Measurements from ENCODE around the gene EHHADH.

Gene EHHADH

DNA sequence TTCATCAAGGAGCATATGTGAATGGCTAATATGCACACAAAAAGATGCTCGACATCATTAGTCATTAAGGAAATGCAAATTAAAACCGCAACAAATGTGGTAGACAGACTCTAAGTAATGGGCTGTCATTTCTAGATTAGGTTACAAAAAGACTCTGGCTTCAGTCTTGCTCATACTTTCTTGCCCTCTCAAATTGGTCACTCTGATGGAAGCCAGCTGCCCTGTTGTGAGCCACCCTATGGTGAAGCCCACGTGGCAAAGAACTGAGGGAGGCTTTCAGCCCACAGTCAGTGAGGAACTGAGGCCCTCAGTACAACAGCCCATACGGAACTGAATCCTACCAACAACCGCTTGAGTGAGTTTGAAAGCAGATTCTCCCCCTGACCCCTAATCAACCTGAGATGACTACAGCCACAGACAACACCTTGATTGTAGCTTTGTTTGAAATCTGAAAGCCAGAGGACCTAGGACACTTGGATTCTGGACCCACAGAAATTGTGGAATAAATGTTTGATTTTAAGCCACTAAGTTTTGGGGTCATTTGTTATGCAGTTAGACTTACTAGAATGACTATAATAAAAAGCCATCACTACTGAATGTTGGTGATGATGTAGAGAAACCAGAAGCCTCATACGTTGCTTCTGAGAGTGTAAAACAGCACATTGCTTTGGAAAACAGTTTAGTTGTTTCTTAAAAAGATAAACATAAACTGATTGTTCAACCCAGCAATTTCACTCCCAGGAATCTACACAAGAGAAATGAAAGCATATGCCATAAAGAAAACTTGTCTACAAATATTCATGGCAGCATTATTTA, 45.7 kb downstream of the EHHADH start:
- Histone ChIP-seq H3K9me2 (ENCODE audit: low read depth, low read length) (no peaks in the 10 kb centered on the region), H3K4me3 (ENCODE audit: low read depth, low read length, poor library complexity, severe bottlenecking) (no peak overlapping the region), H3F3A (ENCODE audit: insufficient read depth, low read length) (no peaks in the 10 kb centered on the region), H2AFZ (ENCODE audit: low read length) (no peak overlapping the region), H3K4me2 (ENCODE audit: low read length) (no peak overlapping the region), H3K9me3 (ENCODE audit: low read length) (no peaks in the 10 kb centered on the region), H3K9ac (ENCODE audit: low read length) (no peak overlapping the region), H3K36me3 (ENCODE audit: insufficient read depth, low read length) (no peaks in the 10 kb centered on the region), H3K79me2 (ENCODE audit: insufficient read depth, low read length) (no peaks in the 10 kb centered on the region), H4K20me1 (ENCODE audit: insufficient read depth, low read length) (no peaks in the 10 kb centered on the region), H3K27me3 (ENCODE audit: insufficient read depth, low read length) (no peaks in the 10 kb centered on the region), H3K27ac (ENCODE audit: low read depth, low read length, poor library complexity, severe bottlenecking) (no peak overlapping the region), H3K4me1 (ENCODE audit: insufficient read depth, low read length, severe bottlenecking) (peaks cover 7% of the 10 kb centered on the region)
- TF ChIP-seq EZH2 (IDR thresholded peaks at IDR 0.05; ENCODE audit: borderline replicate concordance, low read length), result no peak
- TF ChIP-seq, protein P1, sequence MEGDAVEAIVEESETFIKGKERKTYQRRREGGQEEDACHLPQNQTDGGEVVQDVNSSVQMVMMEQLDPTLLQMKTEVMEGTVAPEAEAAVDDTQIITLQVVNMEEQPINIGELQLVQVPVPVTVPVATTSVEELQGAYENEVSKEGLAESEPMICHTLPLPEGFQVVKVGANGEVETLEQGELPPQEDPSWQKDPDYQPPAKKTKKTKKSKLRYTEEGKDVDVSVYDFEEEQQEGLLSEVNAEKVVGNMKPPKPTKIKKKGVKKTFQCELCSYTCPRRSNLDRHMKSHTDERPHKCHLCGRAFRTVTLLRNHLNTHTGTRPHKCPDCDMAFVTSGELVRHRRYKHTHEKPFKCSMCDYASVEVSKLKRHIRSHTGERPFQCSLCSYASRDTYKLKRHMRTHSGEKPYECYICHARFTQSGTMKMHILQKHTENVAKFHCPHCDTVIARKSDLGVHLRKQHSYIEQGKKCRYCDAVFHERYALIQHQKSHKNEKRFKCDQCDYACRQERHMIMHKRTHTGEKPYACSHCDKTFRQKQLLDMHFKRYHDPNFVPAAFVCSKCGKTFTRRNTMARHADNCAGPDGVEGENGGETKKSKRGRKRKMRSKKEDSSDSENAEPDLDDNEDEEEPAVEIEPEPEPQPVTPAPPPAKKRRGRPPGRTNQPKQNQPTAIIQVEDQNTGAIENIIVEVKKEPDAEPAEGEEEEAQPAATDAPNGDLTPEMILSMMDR (IDR thresholded peaks at IDR 0.05; ENCODE audit: low read length), result no peak

GRCh38 chr3:185207481-185207880, 46.4 kb downstream of the EHHADH start:
- no peak overlapping the region for H2AFZ ChIP-seq (ENCODE audit: low read length)
- no peak overlapping the region for H3K4me2 ChIP-seq (ENCODE audit: low read length)

GRCh38 chr3:185205865-185206264, 48.0 kb downstream of the EHHADH start:
- no peaks in the 10 kb centered on the region for H3K36me3 ChIP-seq (ENCODE audit: insufficient read depth, low read length)
- no peak overlapping the region for H3K27ac ChIP-seq (ENCODE audit: low read depth, low read length, poor library complexity, severe bottlenecking)
- no peak for TF ChIP-seq EZH2 (IDR thresholded peaks at IDR 0.05; ENCODE audit: borderline replicate concordance, low read length)
- TF ChIP-seq, protein P1 (IDR thresholded peaks at IDR 0.05; ENCODE audit: low read length), result no peak
- peaks cover 7% of the 10 kb centered on the region for H3K4me1 ChIP-seq (ENCODE audit: insufficient read depth, low read length, severe bottlenecking)
- H3K9me3 ChIP-seq (ENCODE audit: low read length), result no peaks in the 10 kb centered on the region
- H4K20me1 ChIP-seq (ENCODE audit: insufficient read depth, low read length), result no peaks in the 10 kb centered on the region
- H3K9me2 ChIP-seq (ENCODE audit: low read depth, low read length), result no peaks in the 10 kb centered on the region
- H3K4me3 ChIP-seq (ENCODE audit: low read depth, low read length, poor library complexity, severe bottlenecking), result no peak overlapping the region
- no peak overlapping the region for H3K9ac ChIP-seq (ENCODE audit: low read length)
- H3F3A ChIP-seq (ENCODE audit: insufficient read depth, low read length), result no peaks in the 10 kb centered on the region
- no peaks in the 10 kb centered on the region for H3K79me2 ChIP-seq (ENCODE audit: insufficient read depth, low read length)
- H3K27me3 ChIP-seq (ENCODE audit: insufficient read depth, low read length), result no peaks in the 10 kb centered on the region
- H3K4me2 ChIP-seq (ENCODE audit: low read length), result no peak overlapping the region
- H2AFZ ChIP-seq (ENCODE audit: low read length), result no peak overlapping the region

More at GRCh38 chr3:185207481-185207880, 46.4 kb downstream of the EHHADH start:
- no peak overlapping the region for H3K9ac ChIP-seq (ENCODE audit: low read length)
- TF ChIP-seq, protein P1 (IDR thresholded peaks at IDR 0.05; ENCODE audit: low read length), result no peak
- TF ChIP-seq EZH2 (IDR thresholded peaks at IDR 0.05; ENCODE audit: borderline replicate concordance, low read length), result no peak
- H4K20me1 ChIP-seq (ENCODE audit: insufficient read depth, low read length), result no peaks in the 10 kb centered on the region
- H3K9me3 ChIP-seq (ENCODE audit: low read length), result no peaks in the 10 kb centered on the region
- H3K27me3 ChIP-seq (ENCODE audit: insufficient read depth, low read length), result no peaks in the 10 kb centered on the region
- H3K4me1 ChIP-seq (ENCODE audit: insufficient read depth, low read length, severe bottlenecking), result peaks cover 7% of the 10 kb centered on the region
- no peaks in the 10 kb centered on the region for H3K79me2 ChIP-seq (ENCODE audit: insufficient read depth, low read length)
- H3K27ac ChIP-seq (ENCODE audit: low read depth, low read length, poor library complexity, severe bottlenecking), result no peak overlapping the region
- no peaks in the 10 kb centered on the region for H3K36me3 ChIP-seq (ENCODE audit: insufficient read depth, low read length)
- no peaks in the 10 kb centered on the region for H3K9me2 ChIP-seq (ENCODE audit: low read depth, low read length)
- H3F3A ChIP-seq (ENCODE audit: insufficient read depth, low read length), result no peaks in the 10 kb centered on the region
- H3K4me3 ChIP-seq (ENCODE audit: low read depth, low read length, poor library complexity, severe bottlenecking), result no peak overlapping the region

Measured in OCI-LY1 (cell line).